NCI-H748 treated with DMSO at 0.1 percent for 48 hours (cell line): Measurements from ENCODE around the gene IL1F10.
"Not testable (repeated sequence)": the region's sequence is repeated elsewhere in the genome, so short reads cannot be mapped to it uniquely, and the experiment has no call there.

Source experiments
- DNase-seq: peaks from one replicate; lab custom pipeline; 2025; lab: John Stamatoyannopoulos, UW

The IL1F10 gene

GRCh38 chr2:113081488-113082210 lies 13.9 kb downstream of the IL1F10 start:
- no peak for DNase-seq

- no peak for DNase-seq
Observed at GRCh38 chr2:113083296-113083695, 15.5 kb downstream of the IL1F10 start.

GRCh38 chr2:113084249-113085000 lies 16.7 kb downstream of the IL1F10 start:
- no peak for DNase-seq

- no peak for DNase-seq
Observed at GRCh38 chr2:113085542-113085941, 17.8 kb downstream of the IL1F10 start.

- no peak for DNase-seq
Observed at GRCh38 chr2:113088213-113088992, 20.6 kb downstream of the IL1F10 start.

GRCh38 chr2:113089916-113090315 lies 22.1 kb downstream of the IL1F10 start:
- no peak for DNase-seq

GRCh38 chr2:113091231-113091896 lies 23.6 kb downstream of the IL1F10 start:
- DNase-seq, result no peak

GRCh38 chr2:113092864-113093612 lies 25.3 kb downstream of the IL1F10 start:
- DNase-seq, result no peak

GRCh38 chr2:113093613-113093977 lies 25.8 kb downstream of the IL1F10 start:
- no peak for DNase-seq

GRCh38 chr2:113096306-113096705 lies 28.5 kb downstream of the IL1F10 start:
- DNase-seq, result not testable (repeated sequence)

GRCh38 chr2:113096842-113097618 lies 29.3 kb downstream of the IL1F10 start:
- DNase-seq, result not testable (repeated sequence)

- no peak for DNase-seq
Observed at GRCh38 chr2:113098041-113098440, 30.3 kb downstream of the IL1F10 start.

GRCh38 chr2:113098532-113098931 lies 30.8 kb downstream of the IL1F10 start:
- DNase-seq, result no peak

- DNase-seq, result no peak
Observed at GRCh38 chr2:113102133-113102532, 34.4 kb downstream of the IL1F10 start.

- no peak for DNase-seq
Observed at GRCh38 chr2:113103277-113103676, 35.5 kb downstream of the IL1F10 start.

- DNase-seq, result no peak
Observed at GRCh38 chr2:113104054-113104611, 36.4 kb downstream of the IL1F10 start.

- DNase-seq, result no peak
Observed at GRCh38 chr2:113105047-113105785, 37.4 kb downstream of the IL1F10 start.

GRCh38 chr2:113111121-113111520 lies 43.4 kb downstream of the IL1F10 start:
- DNase-seq, result no peak

- no peak for DNase-seq
Observed at GRCh38 chr2:113111823-113112287, 44.1 kb downstream of the IL1F10 start.
